OCI-LY1 (cell line): ENCODE results near the gene LIPT1.

Source experiments
- CTCF ChIP-seq: fragments of 200-600 bp; sonication (generic), shearing (Covaris generic); IDR thresholded peaks from 2 replicates; pipeline ENCODE4 v1.5.1; 2017; ENCODE audit warnings: mild to moderate bottlenecking, antibody characterized with exemption, low read length, moderate library complexity, mixed read lengths
- EZH2 ChIP-seq: fragments of 200-600 bp; sonication (generic), shearing (Covaris generic); IDR thresholded peaks from 2 replicates; pipeline ENCODE4 v1.8.0; 2017; ENCODE audit warnings: borderline replicate concordance, mixed run types, mild to moderate bottlenecking, antibody characterized with exemption, low read length, moderate library complexity, mixed read lengths

- TF ChIP-seq EZH2 (no peak), CTCF (no peak)
Observed at GRCh38 chr2:99111945-99112344, 42.8 kb upstream of the LIPT1 start.
